GM19395 (cell line): ENCODE data around the gene TAF4B.

Source experiments
- ATAC-seq: cut with Tn5 transposase; IDR thresholded peaks from one replicate; pipeline ENCODE4 v1.9.1; 2021; ENCODE audit warnings: mild to moderate bottlenecking, moderate library complexity; ENCODE audit not compliant: unreplicated experiment

TAF4B gene

GRCh38 chr18:26304511-26304910 lies 78.3 kb downstream of the TAF4B start:
- ATAC-seq: no peak

- peak; percentile 86 for ATAC-seq
These were observed 81.0 kb downstream of the TAF4B start for GRCh38 chr18:26307161-26307773.

- ATAC-seq: no peak
These were observed 83.0 kb downstream of the TAF4B start for GRCh38 chr18:26309281-26309680.

- ATAC-seq: no peak
These were observed 86.0 kb downstream of the TAF4B start for GRCh38 chr18:26312199-26312598.

GRCh38 chr18:26317398-26317797 lies 91.2 kb downstream of the TAF4B start:
- no peak for ATAC-seq

- ATAC-seq: no peak
These were observed 94.4 kb downstream of the TAF4B start for GRCh38 chr18:26320686-26321085.

- ATAC-seq: no peak
These were observed 96.8 kb downstream of the TAF4B start for GRCh38 chr18:26322890-26323653.

- ATAC-seq: no peak
These were observed 99.5 kb downstream of the TAF4B start for GRCh38 chr18:26325771-26326170.

GRCh38 chr18:26327062-26327461 lies 100.8 kb downstream of the TAF4B start:
- no peak for ATAC-seq

- ATAC-seq: no peak
These were observed 106.7 kb downstream of the TAF4B start for GRCh38 chr18:26332991-26333390.

GRCh38 chr18:26335156-26335555 lies 108.9 kb downstream of the TAF4B start:
- ATAC-seq: no peak

- no peak for ATAC-seq
These were observed 109.6 kb downstream of the TAF4B start for GRCh38 chr18:26335571-26336487.

- ATAC-seq: no peak
These were observed 110.3 kb downstream of the TAF4B start for GRCh38 chr18:26336572-26336971.

- ATAC-seq: no peak
These were observed 116.4 kb downstream of the TAF4B start for GRCh38 chr18:26342646-26343045.

GRCh38 chr18:26350961-26351360 lies 124.7 kb downstream of the TAF4B start:
- no peak for ATAC-seq

- ATAC-seq: peak; percentile 78
These were observed 130.0 kb downstream of the TAF4B start for GRCh38 chr18:26356045-26356785.

- ATAC-seq: no peak
These were observed 131.7 kb downstream of the TAF4B start for GRCh38 chr18:26357960-26358359.

GRCh38 chr18:26362021-26362420 lies 135.8 kb downstream of the TAF4B start:
- no peak for ATAC-seq

- ATAC-seq: no peak
These were observed 141.2 kb downstream of the TAF4B start for GRCh38 chr18:26367425-26367824.

- ATAC-seq: no peak
These were observed 143.8 kb downstream of the TAF4B start for GRCh38 chr18:26370037-26370436.

GRCh38 chr18:26376105-26376504 lies 149.9 kb downstream of the TAF4B start:
- ATAC-seq: no peak
